Peyer's patch (tissue), 4 donors: Measurements from ENCODE around the gene NRL. TPM values are rescaled to one million over a fixed set of nuclear protein-coding genes. Genes with fewer than 3 reads are reported as not detected.

Experiments used
- DNase-seq, 3 donors: peaks; one replicate each; pipeline ENCODE4 v3.0.0-alpha.2; 2017 to 2019
- H3K27ac ChIP-seq, 4 donors: fragments of 200-600 bp; sonication (generic); one replicate each; pipeline ENCODE4 v1.5.1; 2016 to 2019
- H3K27me3 ChIP-seq, 2 donors: fragments of 200-600 bp; sonication (generic); one replicate each; pipeline ENCODE4 v1.5.1; 2019
- H3K36me3 ChIP-seq, 3 donors: fragments of 200-600 bp; sonication (generic); one replicate each; pipeline ENCODE4 v1.5.1; 2016 to 2019
- H3K4me1 ChIP-seq, 4 donors: fragments of 200-600 bp; sonication (generic); one replicate each; pipeline ENCODE4 v1.5.1; 2016 to 2019
- H3K4me3 ChIP-seq, 4 donors: fragments of 200-600 bp; sonication (generic); 1 replicate in 3 of 4; 2 replicates in 1 of 4; pipeline ENCODE4 v1.5.1; 2016 to 2019; ENCODE audit warnings: mild to moderate bottlenecking in 1 of 4
- H3K9me3 ChIP-seq, 4 donors: fragments of 200-600 bp; sonication (generic); one replicate each; pipeline ENCODE4 v1.5.1; 2016 to 2019; ENCODE audit warnings: mild to moderate bottlenecking in 1 of 4
- POLR2A ChIP-seq, 2 donors: fragments of 450-650 bp; IDR thresholded peaks; one replicate each; pipeline ENCODE4 v1.5.1; 2017; ENCODE audit warnings: antibody characterized with exemption in 2 of 2, mild to moderate bottlenecking in 2 of 2, moderate library complexity in 2 of 2
- total RNA-seq, 4 donors: library from RNA; depleted of rRNA; stranded (reverse); fragments of >200 nt; gene quantifications; one replicate each; pipeline ENCODE4 v1.1.0, GENCODE V29; 2016
- TF ChIP-seq, protein P1 (sequence below), 6 experiments: fragments of 450-650 bp in 4 of 6; fragments of 200-600 bp in 2 of 6; sonication (generic) in 1 of 6; IDR thresholded peaks; one replicate each; pipeline ENCODE4 v1.5.1; 2017 to 2019; ENCODE audit warnings: antibody characterized with exemption in 6 of 6, mild to moderate bottlenecking in 3 of 6, moderate library complexity in 1 of 6

Gene NRL
- total RNA-seq, 4 donors from 2014 or later = 4.6 to 14.2 (median 13.5) TPM; not detected in 1

DNA sequence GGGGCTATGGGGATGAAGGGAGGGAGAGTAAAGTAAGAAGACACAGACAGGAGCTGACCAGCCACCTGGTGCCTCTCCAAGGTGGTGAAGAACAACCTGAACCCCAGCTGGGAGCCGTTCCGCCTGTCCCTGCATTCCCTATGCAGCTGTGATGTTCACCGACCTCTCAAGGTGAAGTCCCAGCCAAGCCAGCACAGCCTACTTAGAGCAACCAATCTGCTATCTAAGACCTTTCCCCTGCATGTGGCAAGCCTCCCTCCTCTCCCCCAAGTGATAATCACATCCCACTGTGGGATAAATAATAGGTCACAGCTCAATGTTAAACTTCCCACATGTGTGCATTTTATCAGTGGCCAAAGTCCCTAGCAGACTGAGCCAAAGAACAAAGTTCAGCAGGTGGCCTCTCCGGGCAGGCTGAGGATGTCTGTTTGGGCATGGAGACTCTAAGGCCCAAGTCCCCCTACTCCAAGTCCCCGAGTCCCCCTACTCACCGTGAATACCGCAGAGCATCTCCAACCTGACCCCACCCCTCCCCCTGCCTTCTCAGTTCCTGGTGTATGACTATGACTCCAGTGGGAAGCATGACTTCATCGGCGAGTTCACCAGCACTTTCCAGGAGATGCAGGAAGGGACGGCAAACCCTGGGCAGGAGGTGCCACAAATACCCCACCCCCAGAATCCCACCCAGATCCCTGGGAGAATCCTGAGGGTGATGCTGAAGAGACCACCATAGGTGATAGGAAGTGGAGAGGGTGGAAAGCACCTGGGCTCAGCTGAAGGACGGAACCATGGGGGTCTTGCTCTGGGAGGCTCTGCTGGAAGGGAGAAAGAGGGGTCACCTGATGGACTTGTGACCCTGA is 39.9 kb downstream of the NRL start:
- peaks cover 0 to 25% (median 6%) of the 10 kb centered on the region in 4 donors for H3K4me1 ChIP-seq
- H3K36me3 ChIP-seq = no peaks in the 10 kb centered on the region
- peak overlapping the region in 3 of 4 donors; percentile 26 to 89 (median 77) for H3K27ac ChIP-seq
- H3K4me3 ChIP-seq = no peak overlapping the region
- H3K27me3 ChIP-seq = no peaks in the 10 kb centered on the region
- peak in 1 of 3 donors; percentile 79 for DNase-seq
- H3K9me3 ChIP-seq = no peaks in the 10 kb centered on the region
- peak; percentile 50 to 75 for TF ChIP-seq POLR2A (IDR thresholded peaks at IDR 0.05)
- TF ChIP-seq, protein P1, sequence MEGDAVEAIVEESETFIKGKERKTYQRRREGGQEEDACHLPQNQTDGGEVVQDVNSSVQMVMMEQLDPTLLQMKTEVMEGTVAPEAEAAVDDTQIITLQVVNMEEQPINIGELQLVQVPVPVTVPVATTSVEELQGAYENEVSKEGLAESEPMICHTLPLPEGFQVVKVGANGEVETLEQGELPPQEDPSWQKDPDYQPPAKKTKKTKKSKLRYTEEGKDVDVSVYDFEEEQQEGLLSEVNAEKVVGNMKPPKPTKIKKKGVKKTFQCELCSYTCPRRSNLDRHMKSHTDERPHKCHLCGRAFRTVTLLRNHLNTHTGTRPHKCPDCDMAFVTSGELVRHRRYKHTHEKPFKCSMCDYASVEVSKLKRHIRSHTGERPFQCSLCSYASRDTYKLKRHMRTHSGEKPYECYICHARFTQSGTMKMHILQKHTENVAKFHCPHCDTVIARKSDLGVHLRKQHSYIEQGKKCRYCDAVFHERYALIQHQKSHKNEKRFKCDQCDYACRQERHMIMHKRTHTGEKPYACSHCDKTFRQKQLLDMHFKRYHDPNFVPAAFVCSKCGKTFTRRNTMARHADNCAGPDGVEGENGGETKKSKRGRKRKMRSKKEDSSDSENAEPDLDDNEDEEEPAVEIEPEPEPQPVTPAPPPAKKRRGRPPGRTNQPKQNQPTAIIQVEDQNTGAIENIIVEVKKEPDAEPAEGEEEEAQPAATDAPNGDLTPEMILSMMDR (IDR thresholded peaks at IDR 0.05) = no peak

DNA sequence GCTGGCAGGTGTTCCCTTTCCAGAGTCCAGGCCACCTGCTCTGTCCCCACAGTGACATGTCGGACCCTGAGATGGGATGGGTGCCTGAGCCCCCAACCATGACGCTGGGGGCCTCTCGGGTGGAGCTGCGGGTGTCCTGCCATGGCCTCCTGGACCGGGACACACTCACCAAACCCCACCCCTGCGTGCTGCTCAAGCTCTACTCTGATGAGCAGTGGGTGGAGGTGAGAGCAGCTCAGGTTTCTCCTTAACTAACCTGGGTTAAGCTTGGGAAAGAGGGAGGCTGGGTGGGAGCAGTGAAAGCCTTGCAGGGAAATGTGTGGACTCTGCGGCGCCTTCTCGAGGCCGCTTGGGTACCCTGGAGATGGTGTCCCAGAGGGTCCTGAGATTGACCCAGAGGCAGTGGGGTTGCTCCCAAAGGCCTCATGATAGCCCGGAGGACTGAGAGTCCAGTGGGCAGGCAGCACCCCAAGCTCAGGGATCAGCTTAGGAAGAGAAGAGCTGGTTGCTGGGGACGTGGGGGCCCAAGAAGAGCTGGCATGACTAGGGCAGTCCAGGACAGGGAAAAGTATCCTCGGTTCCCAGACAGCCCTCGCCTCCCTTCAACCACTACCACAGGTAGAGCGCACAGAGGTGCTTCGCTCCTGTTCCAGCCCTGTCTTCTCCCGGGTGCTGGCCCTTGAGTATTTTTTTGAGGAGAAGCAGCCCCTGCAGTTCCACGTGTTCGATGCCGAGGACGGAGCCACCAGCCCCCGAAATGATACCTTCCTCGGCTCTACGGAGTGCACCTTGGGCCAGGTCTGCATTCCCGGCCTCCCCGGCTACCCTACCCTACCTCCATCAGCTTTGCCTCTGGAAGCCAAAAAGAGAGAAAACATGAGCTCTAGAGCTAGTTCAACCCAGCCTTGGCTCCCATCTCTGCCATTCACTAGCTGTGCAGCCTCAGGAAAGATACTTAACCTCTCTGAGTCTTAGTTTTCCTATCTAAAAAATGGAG is 41.6 kb downstream of the NRL start:
- Histone ChIP-seq H3K4me3 (no peak overlapping the region), H3K4me1 (peaks cover 0 to 25% (median 6%) of the 10 kb centered on the region in 4 donors), H3K27me3 (no peaks in the 10 kb centered on the region), H3K27ac (peak overlapping the region in 3 of 4 donors; percentile 46 to 89 (median 77)), H3K36me3 (no peaks in the 10 kb centered on the region), H3K9me3 (no peaks in the 10 kb centered on the region)
- DNase-seq = peak in 1 of 3 donors; percentile 52
- TF ChIP-seq POLR2A (IDR thresholded peaks at IDR 0.05) = no peak
- TF ChIP-seq, protein P1 (IDR thresholded peaks at IDR 0.05) = no peak

DNA sequence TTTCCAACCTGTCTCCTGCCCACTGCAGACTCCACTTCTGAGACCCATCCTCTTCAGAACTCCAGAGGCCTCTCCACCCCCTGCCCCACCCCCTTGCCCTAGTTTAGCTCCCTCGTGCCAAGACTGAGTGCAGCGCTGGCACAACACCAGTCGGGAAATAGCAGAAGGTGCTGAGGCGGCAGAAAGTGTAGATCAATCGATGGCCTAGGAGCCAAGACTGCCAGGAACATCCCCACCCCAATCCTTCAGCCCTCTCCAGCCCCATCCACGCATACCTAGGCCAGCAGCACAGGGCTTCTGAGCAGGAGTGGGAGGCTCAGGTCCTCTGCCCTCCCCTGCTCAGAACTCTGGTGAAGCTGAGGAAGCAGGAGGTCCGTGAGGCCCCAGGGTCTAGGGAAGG is 42.3 kb downstream of the NRL start:
- no peaks in the 10 kb centered on the region for H3K36me3 ChIP-seq
- H3K4me3 ChIP-seq = no peak overlapping the region
- peak overlapping the region in 3 of 4 donors; percentile 46 to 89 (median 77) for H3K27ac ChIP-seq
- DNase-seq = peak in 2 of 3 donors; percentile 72 to 81
- no peaks in the 10 kb centered on the region for H3K9me3 ChIP-seq
- peaks cover 0 to 25% (median 6%) of the 10 kb centered on the region in 4 donors for H3K4me1 ChIP-seq
- no peaks in the 10 kb centered on the region for H3K27me3 ChIP-seq
- TF ChIP-seq, protein P1 (IDR thresholded peaks at IDR 0.05) = no peak
- TF ChIP-seq POLR2A (IDR thresholded peaks at IDR 0.05) = no peak

DNA sequence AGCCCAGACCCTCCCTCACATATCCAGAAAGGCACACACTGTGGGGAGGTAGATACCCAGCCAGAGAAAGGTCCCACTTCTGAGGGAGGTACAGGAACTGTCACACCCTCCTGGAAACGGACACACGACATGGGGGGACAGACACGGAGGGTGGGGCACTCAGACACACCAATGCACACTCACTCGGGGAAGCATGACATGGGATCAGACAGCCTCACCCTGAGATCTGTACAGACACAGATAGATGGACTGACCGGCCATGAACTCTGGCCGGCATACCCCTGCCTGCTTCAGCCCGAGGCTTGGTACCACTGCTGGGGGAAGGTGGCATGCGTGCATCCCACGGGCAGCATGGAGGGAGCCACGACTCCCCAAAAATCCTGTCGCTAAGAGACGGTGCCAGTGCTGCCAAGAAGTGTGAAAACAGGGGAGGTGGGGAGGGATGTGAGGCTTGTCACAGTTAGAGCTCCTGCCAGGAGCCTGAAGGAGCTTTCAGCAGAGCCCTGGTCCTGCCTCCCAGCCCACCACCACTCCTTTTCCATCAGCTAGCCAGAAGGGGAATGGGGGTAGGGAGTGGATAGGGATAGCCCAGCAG is 42.8 kb downstream of the NRL start:
- Histone ChIP-seq H3K9me3 (no peaks in the 10 kb centered on the region), H3K4me3 (peak overlapping the region in 1 of 4 donors; percentile 4), H3K4me1 (peaks cover 0 to 25% (median 6%) of the 10 kb centered on the region in 4 donors), H3K27ac (peak overlapping the region in 3 of 4 donors; percentile 27 to 89 (median 77)), H3K36me3 (no peaks in the 10 kb centered on the region), H3K27me3 (no peaks in the 10 kb centered on the region)
- peak in 1 of 3 donors; percentile 59 for DNase-seq
- TF ChIP-seq, protein P1 (IDR thresholded peaks at IDR 0.05) = no peak
- peak in 1 of 2 donors; percentile 30 for TF ChIP-seq POLR2A (IDR thresholded peaks at IDR 0.05)
